AG10803 (cell line): ENCODE data around the gene SMO.

Source experiments
- DNase-seq: peaks from one replicate; pipeline ENCODE4 v3.0.0; 2010; ENCODE audit warnings: low read depth
- H3K4me3 ChIP-seq: 2 replicates; pipeline ENCODE4 v1.5.1; 2011; ENCODE audit warnings: mild to moderate bottlenecking, low read length, control low read depth
- CTCF ChIP-seq: conservative IDR thresholded peaks from 2 replicates; pipeline ENCODE4 v1.5.1; 2011; ENCODE audit warnings: mild to moderate bottlenecking, low read length, control low read depth, inconsistent platforms

Gene SMO

GRCh38 chr7:129161524-129162225 is 26.8 kb upstream of the SMO start:
- no peak for TF ChIP-seq CTCF
- no peak for DNase-seq
- H3K4me3 ChIP-seq: no peak overlapping the region

- DNase-seq: no peak
- H3K4me3 ChIP-seq: no peak overlapping the region
- TF ChIP-seq CTCF: no peak
Observed at GRCh38 chr7:129162732-129163131, 25.7 kb upstream of the SMO start.

GRCh38 chr7:129163875-129164544 is 24.4 kb upstream of the SMO start:
- peak; percentile 84 for TF ChIP-seq CTCF
- no peak overlapping the region for H3K4me3 ChIP-seq
- peak; percentile 70 for DNase-seq

DNA sequence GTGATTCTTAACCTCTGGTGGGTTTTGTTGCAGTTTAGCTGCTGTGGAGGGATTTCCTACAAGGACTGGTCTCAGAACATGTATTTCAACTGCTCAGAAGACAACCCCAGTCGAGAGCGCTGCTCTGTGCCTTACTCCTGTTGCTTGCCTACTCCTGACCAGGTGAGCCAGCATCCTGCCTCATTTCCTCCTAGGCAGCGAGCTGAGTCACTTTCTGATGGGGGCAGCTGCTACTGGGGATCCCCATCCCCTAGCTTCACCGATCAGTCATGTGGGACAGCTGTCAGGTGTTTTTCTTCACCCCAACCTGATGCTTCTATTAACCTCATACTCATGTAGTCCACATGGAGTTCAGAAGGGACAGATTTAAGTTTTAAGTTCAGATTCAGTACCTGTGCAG is 21.7 kb upstream of the SMO start:
- H3K4me3 ChIP-seq: no peak overlapping the region
- no peak for TF ChIP-seq CTCF
- no peak for DNase-seq

GRCh38 chr7:129167817-129168216 is 20.6 kb upstream of the SMO start:
- H3K4me3 ChIP-seq: no peak overlapping the region
- no peak for TF ChIP-seq CTCF
- no peak for DNase-seq

GRCh38 chr7:129168231-129169021 is 20.0 kb upstream of the SMO start:
- TF ChIP-seq CTCF: no peak
- DNase-seq: no peak
- H3K4me3 ChIP-seq: no peak overlapping the region
